Ovary (tissue), 9 donors: ENCODE measurements around the gene ARHGAP1. TPM values are rescaled to one million over a fixed set of nuclear protein-coding genes. Genes with fewer than 3 reads are reported as not detected.
A peak's percentile ranks its signal among the peaks of the same experiment; 100 is the strongest.
"Not testable (repeated sequence)": the region's sequence is repeated elsewhere in the genome, so short reads cannot be mapped to it uniquely, and the experiment has no call there.

ENCODE experiments used
- DNase-seq, 5 donors: peaks; one replicate each; pipeline ENCODE4 v3.0.0-alpha.2; 2019 to 2020
- H3K27ac ChIP-seq, 2 donors: fragments of 200-600 bp; one replicate each; pipeline versions ENCODE4 v1.5.1 to v1.8.0; 2019 to 2022
- H3K27me3 ChIP-seq: fragments of 200-600 bp; one replicate; pipeline ENCODE4 v1.8.0; 2022
- H3K36me3 ChIP-seq: fragments of 200-600 bp; sonication (generic); one replicate; pipeline ENCODE4 v1.5.1; 2019
- H3K4me1 ChIP-seq: one replicate; pipeline ENCODE4 v1.8.1; 2013; ENCODE audit warnings: mild to moderate bottlenecking, moderate library complexity; ENCODE audit not compliant: insufficient read depth
- H3K4me3 ChIP-seq: fragments of 200-600 bp; sonication (generic); one replicate; pipeline ENCODE4 v1.5.1; 2017
- H3K9me3 ChIP-seq, 2 donors: fragments of 200-600 bp in 1 of 2; sonication (generic) in 1 of 2; one replicate each; pipeline versions ENCODE4 v1.5.1 to v1.8.1; 2013 to 2019; ENCODE audit warnings: mild to moderate bottlenecking in 1 of 2, moderate library complexity in 1 of 2
- EP300 ChIP-seq: sonication (generic); formaldehyde crosslinking; IDR thresholded peaks from one replicate; pipeline ENCODE4 v1.6.1; 2017; ENCODE audit warnings: antibody characterized with exemption
- POLR2A ChIP-seq: fragments of 450-650 bp; IDR thresholded peaks from one replicate; pipeline ENCODE4 v1.6.1; 2017; ENCODE audit warnings: antibody characterized with exemption, mild to moderate bottlenecking, moderate library complexity
- WGBS, 3 donors: extraction: QIAGEN DNeasy Blood & Tissue Kit in 1 of 3; methylation state at CpG; one replicate each; pipeline versions ENCODE4 v1.1.5 to v1.1.7; 2013 to 2017; 5-methylcytosine and 5-hydroxymethylcytosine counted together
- intact Hi-C, 4 donors: fragments of 100-400 bp; cut with DNase I; formaldehyde crosslinking; loops; one replicate each; pipeline versions ENCODE4 v1.11.0 to v1.15.1; 2022 to 2023
- polyA plus RNA-seq, 2 donors: library from polyadenylated mRNA; stranded (reverse); fragments of 200-250 nt in 1 of 2; fragments of 350-450 nt in 1 of 2; fragmentation: Illumina TruSeq in 1 of 2; extraction: RNeasy Lipid Tissue Mini Kit (QIAGEN cat#74804) in 1 of 2; gene quantifications; one replicate each; pipeline ENCODE4 v1.2.3, GENCODE V29; 2013 to 2014
- total RNA-seq, 7 donors: library from RNA; depleted of rRNA in 2 of 7; stranded (reverse); fragments of >200 nt in 2 of 7; fragmentation: NEBNext Ultra II Directional in 3 of 7; extraction: Animal tissue kit (Norgen Biotek cat#: 25700) in 3 of 7; gene quantifications; one replicate each; pipeline versions ENCODE4 v1.1.0 to v1.2.4, GENCODE V29; 2016 to 2023
- TF ChIP-seq, protein P1 (sequence below), 3 donors: fragments of 450-650 bp in 2 of 3; fragments of 200-600 bp in 1 of 3; IDR thresholded peaks; one replicate each; pipeline versions ENCODE4 v1.5.1 to v1.8.0; 2016 to 2022; ENCODE audit warnings: antibody characterized with exemption in 3 of 3, mild to moderate bottlenecking in 1 of 3
- donor health status: DM: no; HTN: no; CAD: no; lungs with moderate emphysema.
- donor health status: DM: no; HTN: no; CAD: no.
- donor health status: Bipolar disorder and iron deficiency.
- donor health status: DM: yes; HTN: yes; CAD: no.
- donor health status: DM: no; HTN: no; CAD: no.
- donor health status: DM: yes; HTN: yes; CAD: no.

ARHGAP1 gene
- total and polyA plus RNA-seq, 9 donors, result 24.1 to 95.9 (median 73.3) TPM

DNA sequence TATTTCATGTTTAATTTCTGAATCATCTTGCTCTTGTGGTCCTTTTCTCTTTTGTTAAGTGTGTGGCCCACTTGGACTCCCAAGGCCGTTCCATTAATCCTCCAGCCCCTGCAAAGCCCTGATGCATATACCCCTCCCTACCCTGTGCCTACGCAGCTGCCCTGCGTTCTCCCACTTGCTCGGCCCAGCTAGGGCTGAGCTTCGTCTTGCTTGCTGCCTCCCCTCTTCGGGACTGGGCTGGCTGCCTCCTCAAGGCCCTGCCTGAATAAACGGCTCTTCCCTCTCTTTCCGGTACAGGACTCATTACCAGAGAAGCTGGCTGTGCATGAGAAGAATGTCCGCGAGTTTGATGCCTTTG, 28.5 kb downstream of the ARHGAP1 start:
- H3K4me1 ChIP-seq, result peaks cover 24% of the 10 kb centered on the region
- intact Hi-C loops, result no loop called here
- H3K27ac ChIP-seq, result no peak overlapping the region
- 86 to 94% (median 90%) methylated on average over 10 of the region's 10 CpGs for WGBS, 3 donors
- no peaks in the 10 kb centered on the region for H3K9me3 ChIP-seq
- no peak overlapping the region for H3K4me3 ChIP-seq
- no peaks in the 10 kb centered on the region for H3K27me3 ChIP-seq
- TF ChIP-seq POLR2A (no peak), EP300 (no peak)
- TF ChIP-seq, protein P1, sequence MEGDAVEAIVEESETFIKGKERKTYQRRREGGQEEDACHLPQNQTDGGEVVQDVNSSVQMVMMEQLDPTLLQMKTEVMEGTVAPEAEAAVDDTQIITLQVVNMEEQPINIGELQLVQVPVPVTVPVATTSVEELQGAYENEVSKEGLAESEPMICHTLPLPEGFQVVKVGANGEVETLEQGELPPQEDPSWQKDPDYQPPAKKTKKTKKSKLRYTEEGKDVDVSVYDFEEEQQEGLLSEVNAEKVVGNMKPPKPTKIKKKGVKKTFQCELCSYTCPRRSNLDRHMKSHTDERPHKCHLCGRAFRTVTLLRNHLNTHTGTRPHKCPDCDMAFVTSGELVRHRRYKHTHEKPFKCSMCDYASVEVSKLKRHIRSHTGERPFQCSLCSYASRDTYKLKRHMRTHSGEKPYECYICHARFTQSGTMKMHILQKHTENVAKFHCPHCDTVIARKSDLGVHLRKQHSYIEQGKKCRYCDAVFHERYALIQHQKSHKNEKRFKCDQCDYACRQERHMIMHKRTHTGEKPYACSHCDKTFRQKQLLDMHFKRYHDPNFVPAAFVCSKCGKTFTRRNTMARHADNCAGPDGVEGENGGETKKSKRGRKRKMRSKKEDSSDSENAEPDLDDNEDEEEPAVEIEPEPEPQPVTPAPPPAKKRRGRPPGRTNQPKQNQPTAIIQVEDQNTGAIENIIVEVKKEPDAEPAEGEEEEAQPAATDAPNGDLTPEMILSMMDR (IDR thresholded peaks at IDR 0.05), result no peak
- H3K36me3 ChIP-seq, result no peaks in the 10 kb centered on the region
- no peak for DNase-seq

DNA sequence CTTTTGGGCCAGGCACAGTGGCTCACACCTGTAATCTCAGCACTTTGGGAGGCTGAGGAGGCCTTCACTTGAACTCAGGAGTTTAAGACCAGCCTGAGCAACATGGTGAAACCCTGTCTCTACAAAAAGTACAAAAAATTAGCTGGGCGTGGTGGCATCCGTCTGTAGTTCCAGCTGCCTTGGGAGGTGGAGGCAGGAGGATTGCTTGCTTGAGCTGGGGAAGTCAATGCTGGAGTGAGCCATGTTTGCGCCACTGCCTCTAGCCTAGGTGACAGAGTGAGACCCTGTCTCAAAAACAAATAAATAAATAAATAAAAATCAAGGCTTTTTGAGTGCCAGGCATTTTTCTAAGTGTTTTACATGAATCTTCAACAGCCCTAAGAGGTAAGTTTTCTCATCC, 29.9 kb downstream of the ARHGAP1 start:
- H3K4me1 ChIP-seq, result peaks cover 18% of the 10 kb centered on the region
- H3K9me3 ChIP-seq, H3K27me3 ChIP-seq, DNase-seq, H3K36me3 ChIP-seq, H3K4me3 ChIP-seq, intact Hi-C loops, H3K27ac ChIP-seq: not testable (repeated sequence)
- 89 to 96% (median 91%) methylated on average over 3 of the region's 3 CpGs for WGBS, 3 donors

- Histone ChIP-seq H3K4me3 (no peak overlapping the region), H3K4me1 (peaks cover 10% of the 10 kb centered on the region), H3K9me3 (no peaks in the 10 kb centered on the region), H3K27me3 (no peaks in the 10 kb centered on the region), H3K27ac (no peak overlapping the region), H3K36me3 (no peaks in the 10 kb centered on the region)
- no peak for TF ChIP-seq EP300
- TF ChIP-seq, protein P1 (IDR thresholded peaks at IDR 0.05), result no peak
- TF ChIP-seq POLR2A, result no peak
- intact Hi-C loops, result no loop called here
- 81 to 85% (median 85%) methylated on average over 3 of the region's 3 CpGs for WGBS, 3 donors
- DNase-seq, result no peak
These were observed 30.7 kb downstream of the ARHGAP1 start for GRCh38 chr11:46669711-46670139.

DNA sequence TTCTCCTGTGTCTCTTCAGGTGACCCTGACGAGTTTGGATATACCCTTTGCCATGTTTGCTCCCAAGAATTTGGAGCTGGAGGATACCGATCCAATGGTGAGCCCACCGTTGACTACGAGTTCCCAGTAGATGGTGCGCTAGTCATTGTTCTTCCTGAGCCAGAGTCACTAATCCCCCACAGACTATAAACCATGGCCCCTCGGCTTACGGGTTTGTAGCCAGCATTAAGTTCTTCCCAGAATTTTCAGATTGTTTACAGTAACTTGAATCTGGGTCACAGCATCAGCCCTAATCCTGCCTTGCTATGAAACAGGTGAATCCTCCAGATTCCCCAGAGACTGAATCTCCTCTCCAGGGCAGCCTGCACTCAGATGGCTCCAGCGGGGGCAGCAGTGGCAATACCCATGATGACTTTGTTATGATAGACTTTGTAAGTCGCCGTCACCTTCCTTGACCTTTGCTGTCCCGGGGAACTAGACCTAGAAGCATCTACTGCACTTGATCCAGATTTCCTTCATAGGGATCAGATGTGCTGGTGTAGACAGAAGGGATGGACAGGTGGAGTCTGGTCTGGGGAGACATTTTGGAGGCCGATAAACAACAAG, 31.8 kb downstream of the ARHGAP1 start:
- Histone ChIP-seq H3K27me3 (no peaks in the 10 kb centered on the region), H3K27ac (no peak overlapping the region), H3K4me3 (no peak overlapping the region), H3K9me3 (no peaks in the 10 kb centered on the region), H3K36me3 (no peaks in the 10 kb centered on the region), H3K4me1 (peaks cover 3% of the 10 kb centered on the region)
- WGBS, 3 donors, result 90 to 93% (median 92%) methylated on average over 12 of the region's 12 CpGs
- no peak for DNase-seq
- intact Hi-C loops, result no loop called here
- TF ChIP-seq EP300 (no peak), POLR2A (no peak)
- TF ChIP-seq, protein P1 (IDR thresholded peaks at IDR 0.05), result no peak

- DNase-seq, result peak in 4 of 5 donors; percentile 47 to 71 (median 50)
- intact Hi-C loops, result no loop called here
- Histone ChIP-seq H3K4me3 (no peak overlapping the region), H3K27ac (no peak overlapping the region), H3K36me3 (no peaks in the 10 kb centered on the region), H3K4me1 (peaks cover 3% of the 10 kb centered on the region), H3K9me3 (no peaks in the 10 kb centered on the region), H3K27me3 (no peaks in the 10 kb centered on the region)
- whole genome bisulfite sequencing, 3 donors, result 18 to 31% (median 21%) methylated on average over 2 of the region's 2 CpGs
- TF ChIP-seq EP300 (no peak), POLR2A (no peak)
- TF ChIP-seq, protein P1 (IDR thresholded peaks at IDR 0.05), result no peak
These were observed 33.4 kb downstream of the ARHGAP1 start for GRCh38 chr11:46667043-46667481.
